IMR-90 (cell line): ENCODE results near the gene LTF.

Source experiments
- ELK1 ChIP-seq: fragments of 150-350 bp; IDR thresholded peaks from 2 replicates; pipeline ENCODE4 v1.6.1; 2016; ENCODE audit warnings: low read depth, mild to moderate bottlenecking, low read length, moderate library complexity, borderline replicate concordance
- POLR2A ChIP-seq: IDR thresholded peaks from 2 replicates; pipeline ENCODE4 v1.6.1; 2012; ENCODE audit warnings: mild to moderate bottlenecking, low read depth, low read length
- SMC3 ChIP-seq: fragments of 150-350 bp; IDR thresholded peaks from 2 replicates; pipeline ENCODE4 v1.6.1; 2016; ENCODE audit warnings: low read depth, mild to moderate bottlenecking, antibody characterized with exemption, low read length, moderate library complexity
- TF ChIP-seq, protein P1 (sequence below): conservative IDR thresholded peaks from 2 replicates; pipeline ENCODE4 v1.5.1; 2012; ENCODE audit warnings: mild to moderate bottlenecking, low read depth, low read length, improper control_type of control experiment

DNA sequence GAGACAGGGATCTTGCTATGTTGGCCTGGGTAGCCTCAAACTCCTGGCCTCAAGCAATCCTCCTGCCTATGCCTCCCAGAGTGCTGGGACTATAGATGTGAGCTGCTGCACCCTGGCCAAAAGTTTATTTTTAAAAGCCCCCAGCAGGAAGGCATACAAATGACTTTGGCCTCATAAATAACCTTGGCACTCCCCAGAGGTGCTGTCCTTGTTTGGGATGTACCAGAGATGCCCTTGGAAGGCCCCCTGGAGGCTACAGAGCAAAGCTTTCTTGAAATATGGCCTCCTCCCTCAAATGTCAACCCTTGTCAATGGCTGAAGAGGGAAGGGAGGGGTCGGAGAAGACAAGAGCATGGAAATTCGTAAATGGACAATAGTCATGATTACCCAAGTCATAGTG lies 19.1 kb upstream of the LTF start:
- TF ChIP-seq, protein P1, sequence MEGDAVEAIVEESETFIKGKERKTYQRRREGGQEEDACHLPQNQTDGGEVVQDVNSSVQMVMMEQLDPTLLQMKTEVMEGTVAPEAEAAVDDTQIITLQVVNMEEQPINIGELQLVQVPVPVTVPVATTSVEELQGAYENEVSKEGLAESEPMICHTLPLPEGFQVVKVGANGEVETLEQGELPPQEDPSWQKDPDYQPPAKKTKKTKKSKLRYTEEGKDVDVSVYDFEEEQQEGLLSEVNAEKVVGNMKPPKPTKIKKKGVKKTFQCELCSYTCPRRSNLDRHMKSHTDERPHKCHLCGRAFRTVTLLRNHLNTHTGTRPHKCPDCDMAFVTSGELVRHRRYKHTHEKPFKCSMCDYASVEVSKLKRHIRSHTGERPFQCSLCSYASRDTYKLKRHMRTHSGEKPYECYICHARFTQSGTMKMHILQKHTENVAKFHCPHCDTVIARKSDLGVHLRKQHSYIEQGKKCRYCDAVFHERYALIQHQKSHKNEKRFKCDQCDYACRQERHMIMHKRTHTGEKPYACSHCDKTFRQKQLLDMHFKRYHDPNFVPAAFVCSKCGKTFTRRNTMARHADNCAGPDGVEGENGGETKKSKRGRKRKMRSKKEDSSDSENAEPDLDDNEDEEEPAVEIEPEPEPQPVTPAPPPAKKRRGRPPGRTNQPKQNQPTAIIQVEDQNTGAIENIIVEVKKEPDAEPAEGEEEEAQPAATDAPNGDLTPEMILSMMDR: no peak
- TF ChIP-seq POLR2A: no peak
- TF ChIP-seq ELK1: no peak
- TF ChIP-seq SMC3: no peak
